Umbilical cord (tissue), 2 donors: ENCODE data around the gene AP1S2. TPM values are rescaled to one million over a fixed set of nuclear protein-coding genes. Genes with fewer than 3 reads are reported as not detected.

Experiments
- DNase-seq: peaks from one replicate; pipeline ENCODE4 v3.0.0-alpha.2; 2015; ENCODE audit warnings: low spot score
- total RNA-seq: library from RNA; depleted of rRNA; stranded (reverse); fragments of >200 nt; gene quantifications from one replicate; pipeline ENCODE4 v1.2.3, GENCODE V29; 2014; ENCODE audit warnings: low replicate concordance; ENCODE audit not compliant: insufficient read depth

Gene AP1S2
- total RNA-seq, 1 donor from 2014 or later: 39.7 TPM

- no peak for DNase-seq
These were observed 42.2 kb downstream of the AP1S2 start for GRCh38 chrX:15812192-15812938.

GRCh38 chrX:15808254-15808653 lies 46.4 kb downstream of the AP1S2 start:
- no peak for DNase-seq

- no peak for DNase-seq
These were observed 50.0 kb downstream of the AP1S2 start for GRCh38 chrX:15804563-15804962.

GRCh38 chrX:15797707-15798106 lies 56.9 kb downstream of the AP1S2 start:
- no peak for DNase-seq

GRCh38 chrX:15790769-15791290 lies 63.8 kb downstream of the AP1S2 start:
- peak; percentile 2 for DNase-seq

- DNase-seq: peak; percentile 85
These were observed 64.4 kb downstream of the AP1S2 start, which contains the start of gene ZRSR2 for GRCh38 chrX:15789979-15790768. TSS of gene ZRSR2 (plus strand) at chrX:15790484. CDS start at chrX:15790496, 12 bp downstream.

- DNase-seq: no peak
These were observed 67.7 kb downstream of the AP1S2 start for GRCh38 chrX:15786915-15787314.

GRCh38 chrX:15785176-15785750 lies 69.3 kb downstream of the AP1S2 start:
- no peak for DNase-seq

- DNase-seq: no peak
These were observed 72.5 kb downstream of the AP1S2 start for GRCh38 chrX:15781961-15782699.

Other genes with a start within 250 kb of the AP1S2 start
- 2.4 TPM for gene CLTRN, start 190.0 kb downstream of the AP1S2 start, total RNA-seq
- 6.3 TPM for gene CA5B, start 116.5 kb downstream of the AP1S2 start, total RNA-seq
- gene ZRSR2, start 64.3 kb downstream of the AP1S2 start, total RNA-seq: 0.48 TPM